Breast epithelium (tissue), 4 donors: ENCODE measurements around the gene RNF166. TPM values are rescaled to one million over a fixed set of nuclear protein-coding genes. Genes with fewer than 3 reads are reported as not detected.

Source experiments
- DNase-seq, 2 donors: peaks; one replicate each; pipeline ENCODE4 v3.0.0-alpha.2; 2019; ENCODE audit warnings: low spot score in 2 of 2
- H3K27ac ChIP-seq, 2 donors: fragments of 200-600 bp; sonication (generic) in 1 of 2; one replicate each; pipeline ENCODE4 v1.5.1; 2016 to 2019; ENCODE audit warnings: mild to moderate bottlenecking in 1 of 2
- H3K27me3 ChIP-seq, 2 donors: fragments of 200-600 bp; sonication (generic) in 1 of 2; one replicate each; pipeline versions ENCODE4 v1.5.1 to v1.6.0; 2017 to 2019; ENCODE audit warnings: control low read depth in 1 of 2, mild to moderate bottlenecking in 1 of 2
- H3K36me3 ChIP-seq: fragments of 200-600 bp; one replicate; pipeline ENCODE4 v1.5.1; 2019
- H3K4me1 ChIP-seq, 2 donors: fragments of 200-600 bp; sonication (generic); one replicate each; pipeline ENCODE4 v1.5.1; 2016 to 2019; ENCODE audit warnings: control low read depth in 1 of 2
- H3K4me3 ChIP-seq, 3 donors: fragments of 200-600 bp; sonication (generic); 1 replicate in 2 of 3; 2 replicates in 1 of 3; pipeline ENCODE4 v1.5.1; 2016 to 2019; ENCODE audit warnings: mild to moderate bottlenecking in 3 of 3, moderate library complexity in 2 of 3
- H3K9me3 ChIP-seq, 2 donors: fragments of 200-600 bp; sonication (generic) in 1 of 2; one replicate each; pipeline ENCODE4 v1.5.1; 2016 to 2019; ENCODE audit warnings: control low read depth in 1 of 2
- CTCF ChIP-seq, 3 donors: fragments of 450-650 bp; IDR thresholded peaks; one replicate each; pipeline ENCODE4 v1.5.1; 2016 to 2017; ENCODE audit warnings: antibody characterized with exemption in 3 of 3, mild to moderate bottlenecking in 3 of 3, moderate library complexity in 3 of 3
- POLR2A ChIP-seq: fragments of 450-650 bp; IDR thresholded peaks from one replicate; pipeline ENCODE4 v1.6.1; 2016; ENCODE audit warnings: antibody characterized with exemption, mild to moderate bottlenecking, moderate library complexity
- POLR2AphosphoS5 ChIP-seq, 3 donors: sonication (generic); formaldehyde crosslinking; IDR thresholded peaks; one replicate each; pipeline ENCODE4 v1.6.1; 2017; ENCODE audit warnings: antibody characterized with exemption in 3 of 3
- intact Hi-C: fragments of 100-400 bp; cut with DNase I; formaldehyde crosslinking; loops from one replicate; pipeline ENCODE4 v1.15.1; 2023; ENCODE audit warnings: low total_unique reads
- total RNA-seq, 3 donors: library from RNA; depleted of rRNA; stranded (reverse); fragments of >200 nt; gene quantifications; one replicate each; pipeline ENCODE4 v1.1.0, GENCODE V29; 2016

The RNF166 gene
- total RNA-seq, 3 donors from 2014 or later: 19.2 to 22.0 (median 21.9) TPM

GRCh38 chr16:88680554-88681083, 25.6 kb downstream of the RNF166 start:
- no peak overlapping the region for H3K27ac ChIP-seq
- peaks cover under 1 to 2% of the 10 kb centered on the region in 2 donors for H3K4me1 ChIP-seq
- H3K4me3 ChIP-seq: no peak overlapping the region
- TF ChIP-seq CTCF (IDR thresholded peaks at IDR 0.05): no peak
- no peak for TF ChIP-seq POLR2AphosphoS5 (IDR thresholded peaks at IDR 0.05)
- TF ChIP-seq POLR2A: no peak
- no peaks in the 10 kb centered on the region for H3K36me3 ChIP-seq
- H3K27me3 ChIP-seq: peaks cover 4 to 45% of the 10 kb centered on the region in 2 donors
- DNase-seq: no peak
- H3K9me3 ChIP-seq: no peaks in the 10 kb centered on the region
- intact Hi-C loops: no loop called here

GRCh38 chr16:88678224-88678979, 27.8 kb downstream of the RNF166 start:
- Histone ChIP-seq H3K4me1 (no peaks in the 10 kb centered on the region), H3K27ac (no peak overlapping the region), H3K36me3 (no peaks in the 10 kb centered on the region), H3K27me3 (peaks cover 4 to 41% of the 10 kb centered on the region in 2 donors), H3K4me3 (no peak overlapping the region), H3K9me3 (no peaks in the 10 kb centered on the region)
- TF ChIP-seq POLR2A: no peak
- no peak for TF ChIP-seq CTCF (IDR thresholded peaks at IDR 0.05)
- no peak for TF ChIP-seq POLR2AphosphoS5 (IDR thresholded peaks at IDR 0.05)
- no peak for DNase-seq
- intact Hi-C loops: no loop called here

- Histone ChIP-seq H3K27me3 (peaks cover 4 to 41% of the 10 kb centered on the region in 2 donors), H3K9me3 (no peaks in the 10 kb centered on the region), H3K36me3 (no peaks in the 10 kb centered on the region), H3K4me3 (no peak overlapping the region), H3K27ac (no peak overlapping the region), H3K4me1 (no peaks in the 10 kb centered on the region)
- intact Hi-C loops: no loop called here
- no peak for DNase-seq
- no peak for TF ChIP-seq POLR2AphosphoS5 (IDR thresholded peaks at IDR 0.05)
- no peak for TF ChIP-seq CTCF (IDR thresholded peaks at IDR 0.05)
- TF ChIP-seq POLR2A: no peak
Observed at GRCh38 chr16:88677721-88678120, 28.5 kb downstream of the RNF166 start.

- Histone ChIP-seq H3K36me3 (no peaks in the 10 kb centered on the region), H3K4me1 (no peaks in the 10 kb centered on the region), H3K27ac (no peak overlapping the region), H3K9me3 (no peaks in the 10 kb centered on the region), H3K27me3 (peaks cover 4 to 36% of the 10 kb centered on the region in 2 donors), H3K4me3 (no peak overlapping the region)
- intact Hi-C loops: no loop called here
- TF ChIP-seq POLR2AphosphoS5 (IDR thresholded peaks at IDR 0.05) (no peak), POLR2A (no peak), CTCF (IDR thresholded peaks at IDR 0.05) (no peak)
- DNase-seq: no peak
Observed at GRCh38 chr16:88676502-88677242, 29.5 kb downstream of the RNF166 start.
